ENCODE data around the gene CLSTN3. TPM values are rescaled to one million over a fixed set of nuclear protein-coding genes. Genes with fewer than 3 reads are reported as not detected.
A peak's percentile ranks its signal among the peaks of the same experiment; 100 is the strongest.

The CLSTN3 gene
- total and polyA plus RNA-seq, 9 of the 15 experiments (the other 6 are each of a cell fraction or from before 2014, with no cell fraction given): 0.08 to 23.2 (median 11.0) TPM

DNA sequence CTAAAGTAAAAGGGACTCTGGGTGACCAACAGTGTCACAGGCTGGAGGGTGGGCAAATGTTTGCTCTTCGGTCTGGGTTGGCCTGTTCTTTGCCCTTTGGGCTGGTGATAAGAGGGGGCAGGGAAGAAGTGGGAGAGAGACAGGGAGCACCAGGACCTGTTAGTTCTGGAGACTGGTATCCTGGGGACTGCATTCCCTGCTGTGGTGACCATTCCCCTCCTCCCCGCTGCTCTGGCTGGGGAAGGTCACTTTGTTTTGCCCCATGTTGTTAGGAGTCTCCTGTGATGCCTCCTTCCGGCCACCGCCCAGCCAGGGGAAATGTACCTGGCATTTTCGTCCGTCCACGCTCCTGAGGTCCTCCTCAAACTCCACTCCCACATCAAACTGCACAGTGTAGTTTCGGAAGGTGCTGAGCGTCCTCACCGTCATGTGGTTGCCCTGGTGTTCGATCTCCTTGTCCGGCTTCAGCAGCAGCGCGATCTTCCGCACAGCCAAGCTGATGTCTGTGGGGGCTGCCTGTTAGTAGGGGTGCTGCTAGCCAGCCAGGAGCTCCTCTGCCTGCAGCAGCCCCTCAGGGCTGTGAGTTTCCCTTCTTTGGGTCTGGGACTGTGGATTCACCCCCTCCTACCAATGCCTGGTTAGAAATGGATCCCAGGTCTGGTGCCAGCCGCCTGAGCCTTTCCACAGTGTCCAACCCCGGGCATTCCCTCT is 2.1 kb upstream of the CLSTN3 start (continued):
- TF ChIP-seq ZFX (CRISPR knock-in tag; IDR thresholded peaks at IDR 0.05) (peak; percentile 4; the same call in 1 of the 2 replicates), SRSF9 (IDR thresholded peaks at IDR 0.05; ENCODE audit: borderline replicate concordance, low read depth, low read length) (no peak)
- TF ChIP-seq, protein P1, sequence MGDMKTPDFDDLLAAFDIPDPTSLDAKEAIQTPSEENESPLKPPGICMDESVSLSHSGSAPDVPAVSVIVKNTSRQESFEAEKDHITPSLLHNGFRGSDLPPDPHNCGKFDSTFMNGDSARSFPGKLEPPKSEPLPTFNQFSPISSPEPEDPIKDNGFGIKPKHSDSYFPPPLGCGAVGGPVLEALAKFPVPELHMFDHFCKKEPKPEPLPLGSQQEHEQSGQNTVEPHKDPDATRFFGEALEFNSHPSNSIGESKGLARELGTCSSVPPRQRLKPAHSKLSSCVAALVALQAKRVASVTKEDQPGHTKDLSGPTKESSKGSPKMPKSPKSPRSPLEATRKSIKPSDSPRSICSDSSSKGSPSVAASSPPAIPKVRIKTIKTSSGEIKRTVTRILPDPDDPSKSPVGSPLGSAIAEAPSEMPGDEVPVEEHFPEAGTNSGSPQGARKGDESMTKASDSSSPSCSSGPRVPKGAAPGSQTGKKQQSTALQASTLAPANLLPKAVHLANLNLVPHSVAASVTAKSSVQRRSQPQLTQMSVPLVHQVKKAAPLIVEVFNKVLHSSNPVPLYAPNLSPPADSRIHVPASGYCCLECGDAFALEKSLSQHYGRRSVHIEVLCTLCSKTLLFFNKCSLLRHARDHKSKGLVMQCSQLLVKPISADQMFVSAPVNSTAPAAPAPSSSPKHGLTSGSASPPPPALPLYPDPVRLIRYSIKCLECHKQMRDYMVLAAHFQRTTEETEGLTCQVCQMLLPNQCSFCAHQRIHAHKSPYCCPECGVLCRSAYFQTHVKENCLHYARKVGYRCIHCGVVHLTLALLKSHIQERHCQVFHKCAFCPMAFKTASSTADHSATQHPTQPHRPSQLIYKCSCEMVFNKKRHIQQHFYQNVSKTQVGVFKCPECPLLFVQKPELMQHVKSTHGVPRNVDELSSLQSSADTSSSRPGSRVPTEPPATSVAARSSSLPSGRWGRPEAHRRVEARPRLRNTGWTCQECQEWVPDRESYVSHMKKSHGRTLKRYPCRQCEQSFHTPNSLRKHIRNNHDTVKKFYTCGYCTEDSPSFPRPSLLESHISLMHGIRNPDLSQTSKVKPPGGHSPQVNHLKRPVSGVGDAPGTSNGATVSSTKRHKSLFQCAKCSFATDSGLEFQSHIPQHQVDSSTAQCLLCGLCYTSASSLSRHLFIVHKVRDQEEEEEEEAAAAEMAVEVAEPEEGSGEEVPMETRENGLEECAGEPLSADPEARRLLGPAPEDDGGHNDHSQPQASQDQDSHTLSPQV (IDR thresholded peaks at IDR 0.05): 0 out of 2 replicates have a peak, but pooled peaks have one; percentile 37

DNA sequence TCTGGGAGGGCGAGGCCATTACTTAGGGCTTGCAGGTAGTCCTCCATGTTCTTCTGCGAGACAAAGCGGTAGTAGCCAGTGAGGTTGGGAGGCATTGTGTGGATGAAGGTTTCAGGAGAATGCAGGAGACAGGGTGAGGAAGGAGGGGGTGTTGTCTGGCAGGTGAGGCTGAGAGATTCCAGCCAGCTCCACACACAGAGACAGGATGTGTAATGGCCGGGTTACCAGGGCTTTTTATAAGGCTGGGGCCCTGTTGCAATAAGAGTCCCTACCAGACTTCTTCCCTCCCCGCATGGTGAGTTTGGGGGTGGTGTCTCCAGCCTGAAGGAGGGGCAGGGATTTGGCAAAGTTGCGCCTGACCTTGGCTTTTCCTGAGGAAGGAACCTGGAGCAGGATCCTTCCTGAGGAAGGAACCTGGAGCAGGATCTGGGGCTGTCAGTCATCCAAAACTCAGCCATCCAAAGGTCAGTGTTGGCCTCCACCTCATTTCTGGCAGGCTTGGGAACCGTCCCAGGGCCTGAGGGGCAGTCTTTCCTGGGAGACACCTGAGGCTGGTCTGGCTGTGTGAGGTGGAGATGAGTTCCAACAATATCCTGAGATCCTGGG is 1.4 kb upstream of the CLSTN3 start, which contains the start of gene RBP5:
TSS of gene RBP5 (minus strand) at position 209 of the 606 bp plus-strand sequence. CDS start at position 95, 114 bp downstream.
- peak within 1 kb of the TSS; percentile 87 for H3K4me2 ChIP-seq (ENCODE audit: insufficient read depth, low read length)
- intact Hi-C loops (cut with micrococcal nuclease): no loop called here
- in situ Hi-C loops (cut with MboI): no loop called here
- H3K36me3 ChIP-seq (ENCODE audit: control insufficient read depth, insufficient read depth, low read length): peaks cover 4% of the 10 kb centered on the region; the same call in 1 of the 3 replicates
- H3K9me1 ChIP-seq (ENCODE audit: control insufficient read depth, insufficient read depth, low read length): no peaks in the 10 kb centered on the region
- ChIA-PET POLR2A (interaction anchor here (0.7 to 1.3 kb wide), 6 partner anchors 8 to 261 kb away, joined by 3 to 5 read pairs (median 3); no protein-coding TSS in a partner anchor), CTCF (ENCODE audit: low intra/inter-chr PET ratio) (no interaction called here)
- WGBS (ENCODE audit: insufficient coverage, low coverage, missing lambda C conversion rate): 5% methylated on average over 4 of the region's 7 CpGs
- ATAC-seq (peak; percentile 48), DNase-seq (ENCODE audit: extremely low read depth in 1 of 4, low spot score in 3 of 4) (peak; percentile 28 to 76 (median 50)), FAIRE-seq (peak; percentile 74)
- H3K4me1 ChIP-seq (replicated peaks in 1 of 2; ENCODE audit: control insufficient read depth in 2 of 2, insufficient read depth in 2 of 2, low read length in 2 of 2): peaks cover 45 to 66% of the 10 kb centered on the region in 2 experiments
- no peaks in the 10 kb centered on the region for H3K27me3 ChIP-seq (ENCODE audit: control insufficient read depth in 2 of 2, insufficient read depth in 2 of 2, low read length in 2 of 2)
- H3K27ac ChIP-seq (ENCODE audit: extremely low read depth, low read depth, low read length): peak within 1 kb of the TSS; percentile 81
- BruUV-seq (replicated peaks): no TSS peak
- H3K4me3 ChIP-seq: peak within 1 kb of the TSS; percentile 61
- H3K9ac ChIP-seq (ENCODE audit: insufficient read depth in 1 of 2, low read depth in 2 of 2, low read length in 2 of 2): peak within 1 kb of the TSS; percentile 68 to 91
- H4K20me1 ChIP-seq (replicated peaks; ENCODE audit: control insufficient read depth, insufficient read depth, low read length): 0 out of 2 replicates have a peak, but pooled peaks cover 2% of the 10 kb centered on the region
- H3K9me3 ChIP-seq (replicated peaks; ENCODE audit: control insufficient read depth, insufficient read depth, low read depth, low read length): no peaks in the 10 kb centered on the region
- peak within 1 kb of the TSS; percentile 84 for H2AFZ ChIP-seq (ENCODE audit: low read depth, low read length)
- peaks cover 35% of the 10 kb centered on the region for H3K79me2 ChIP-seq (ENCODE audit: control insufficient read depth, insufficient read depth, low read length)
- TF ChIP-seq RCOR1 (IDR thresholded peaks at IDR 0.05; ENCODE audit: borderline replicate concordance in 1 of 2, low read depth in 2 of 2, low read length in 2 of 2): no peak
- TF ChIP-seq MYNN (IDR thresholded peaks at IDR 0.05): peak; percentile 100
- TF ChIP-seq MYNN (CRISPR knock-in tag; IDR thresholded peaks at IDR 0.05): peak; percentile 95
- TF ChIP-seq POLR2A (conservative IDR thresholded peaks at IDR 0.05): peak; percentile 79
- TF ChIP-seq CREM (IDR thresholded peaks at IDR 0.05; ENCODE audit: low read depth): no peak
- peak; percentile 12; the same call in 1 of the 2 replicates for TF ChIP-seq SMAD4 (CRISPR knock-in tag; conservative IDR thresholded peaks at IDR 0.05)
- peak; percentile 73 for TF ChIP-seq SUPT5H (IDR thresholded peaks at IDR 0.05)
- TF ChIP-seq NFIC (IDR thresholded peaks at IDR 0.05): peak; percentile 41
- 0 out of 2 replicates have a peak, but pooled peaks have one; percentile 13 for TF ChIP-seq CTBP1 (IDR thresholded peaks at IDR 0.05; ENCODE audit: borderline replicate concordance)
- 0 out of 2 replicates have a peak, but pooled peaks have one; percentile 29 for TF ChIP-seq POLR2AphosphoS5 (IDR thresholded peaks at IDR 0.05; ENCODE audit: control insufficient read depth, insufficient read depth, low read depth, low read length)
- TF ChIP-seq, protein P2, sequence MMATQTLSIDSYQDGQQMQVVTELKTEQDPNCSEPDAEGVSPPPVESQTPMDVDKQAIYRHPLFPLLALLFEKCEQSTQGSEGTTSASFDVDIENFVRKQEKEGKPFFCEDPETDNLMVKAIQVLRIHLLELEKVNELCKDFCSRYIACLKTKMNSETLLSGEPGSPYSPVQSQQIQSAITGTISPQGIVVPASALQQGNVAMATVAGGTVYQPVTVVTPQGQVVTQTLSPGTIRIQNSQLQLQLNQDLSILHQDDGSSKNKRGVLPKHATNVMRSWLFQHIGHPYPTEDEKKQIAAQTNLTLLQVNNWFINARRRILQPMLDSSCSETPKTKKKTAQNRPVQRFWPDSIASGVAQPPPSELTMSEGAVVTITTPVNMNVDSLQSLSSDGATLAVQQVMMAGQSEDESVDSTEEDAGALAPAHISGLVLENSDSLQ (IDR thresholded peaks at IDR 0.05): peak; percentile 38; the same call in 1 of the 2 replicates
- peak; percentile 85 for TF ChIP-seq TBP (optimal IDR thresholded peaks at IDR 0.05; ENCODE audit: low read depth, low read length)
- TF ChIP-seq ZNF445 (CRISPR knock-in tag; IDR thresholded peaks at IDR 0.05; ENCODE audit: low read depth): no peak
- no peak for TF ChIP-seq ZNF316 (IDR thresholded peaks at IDR 0.05)

Data from K562 (cell line).